ENCODE measurements around the gene ITPRID2. TPM values are rescaled to one million over a fixed set of nuclear protein-coding genes. Genes with fewer than 3 reads are reported as not detected.

The ITPRID2 gene
- 145 and 164 TPM in 2 replicates for total RNA-seq

GRCh38 chr2:181891258-181891965 lies at the start of gene ITPRID2:
Gene ITPRID2 (plus strand): TSS chr2:181891730. CDS start chr2:181892067, 337 bp downstream.

Other genes with a start within 250 kb of the ITPRID2 start
- 0.36 TPM in 1 of 2 replicates, not detected in the other for gene CERKL, start 234.6 kb upstream of the ITPRID2 start, total RNA-seq
- gene NEUROD1, start 211.2 kb upstream of the ITPRID2 start, total RNA-seq: not detected in 2 replicates
- gene PPP1R1C, start 94.1 kb downstream of the ITPRID2 start, total RNA-seq: 0.68 and 1.2 TPM in 2 replicates